ENCODE results near the gene ITGB6.

GRCh38 chr2:160209516-160209856 is 9.4 kb upstream of the ITGB6 start:
- TF ChIP-seq CTCF (IDR thresholded peaks at IDR 0.05; ENCODE audit: low read length) (no peak), EZH2 (IDR thresholded peaks at IDR 0.05; ENCODE audit: borderline replicate concordance, low read length) (no peak)

Measured in OCI-LY1 (cell line).